ENCODE results near the gene USP48. TPM values are rescaled to one million over a fixed set of nuclear protein-coding genes. Genes with fewer than 3 reads are reported as not detected.

Gene USP48
- total RNA-seq, 2 experiments from 2014 or later: 73.3 to 76.0 TPM

DNA sequence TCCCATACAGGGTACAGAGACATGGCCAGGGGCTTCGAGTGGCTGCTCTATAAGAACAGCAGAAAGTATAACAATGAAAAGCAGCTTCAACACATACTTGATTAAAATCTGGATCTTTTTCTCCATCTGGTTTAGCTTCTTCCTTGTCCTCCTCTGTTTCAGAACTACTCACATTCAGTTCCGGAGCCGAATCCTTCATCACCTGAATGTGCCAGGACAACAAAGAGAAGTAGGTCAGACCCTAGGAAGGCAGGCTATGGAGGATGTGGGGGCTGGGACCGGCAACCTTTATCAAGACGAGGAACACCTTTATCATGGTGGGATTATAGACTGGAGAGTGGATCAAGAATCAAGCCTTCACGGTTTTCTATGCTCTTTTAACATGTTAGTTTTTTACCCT is 81.5 kb downstream of the USP48 start:
- H3K4me3 ChIP-seq (ENCODE audit: low read length): no peak overlapping the region
- no peaks in the 10 kb centered on the region for H3K9me3 Mint-ChIP-seq
- H3K36me3 Mint-ChIP-seq (ENCODE audit: low read depth): peaks cover 90% of the 10 kb centered on the region
- H3K36me3 ChIP-seq (ENCODE audit: insufficient read depth, low read length): peaks cover 63% of the 10 kb centered on the region
- no peaks in the 10 kb centered on the region for H3K4me1 ChIP-seq (ENCODE audit: insufficient read depth, low read length)
- TF ChIP-seq, protein P1, sequence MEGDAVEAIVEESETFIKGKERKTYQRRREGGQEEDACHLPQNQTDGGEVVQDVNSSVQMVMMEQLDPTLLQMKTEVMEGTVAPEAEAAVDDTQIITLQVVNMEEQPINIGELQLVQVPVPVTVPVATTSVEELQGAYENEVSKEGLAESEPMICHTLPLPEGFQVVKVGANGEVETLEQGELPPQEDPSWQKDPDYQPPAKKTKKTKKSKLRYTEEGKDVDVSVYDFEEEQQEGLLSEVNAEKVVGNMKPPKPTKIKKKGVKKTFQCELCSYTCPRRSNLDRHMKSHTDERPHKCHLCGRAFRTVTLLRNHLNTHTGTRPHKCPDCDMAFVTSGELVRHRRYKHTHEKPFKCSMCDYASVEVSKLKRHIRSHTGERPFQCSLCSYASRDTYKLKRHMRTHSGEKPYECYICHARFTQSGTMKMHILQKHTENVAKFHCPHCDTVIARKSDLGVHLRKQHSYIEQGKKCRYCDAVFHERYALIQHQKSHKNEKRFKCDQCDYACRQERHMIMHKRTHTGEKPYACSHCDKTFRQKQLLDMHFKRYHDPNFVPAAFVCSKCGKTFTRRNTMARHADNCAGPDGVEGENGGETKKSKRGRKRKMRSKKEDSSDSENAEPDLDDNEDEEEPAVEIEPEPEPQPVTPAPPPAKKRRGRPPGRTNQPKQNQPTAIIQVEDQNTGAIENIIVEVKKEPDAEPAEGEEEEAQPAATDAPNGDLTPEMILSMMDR (IDR thresholded peaks at IDR 0.05): no peak
- ChIA-PET CTCF (no interaction called here), POLR2A (no interaction called here)
- no peak overlapping the region for H3K27ac Mint-ChIP-seq
- no peak overlapping the region for H3K4me3 Mint-ChIP-seq
- no peaks in the 10 kb centered on the region for H3K27me3 ChIP-seq (ENCODE audit: control insufficient read depth in 1 of 2, insufficient read depth in 2 of 2, low read length in 2 of 2)
- no peak overlapping the region for H3K27ac ChIP-seq (ENCODE audit: low read depth in 1 of 2, low read length in 2 of 2)
- intact Hi-C loops (cut with DNase I, micrococcal nuclease): loop anchor here (5.0 to 10.0 kb wide), 4 partner anchors 81 to 321 kb away; partner anchors contain the start of gene USP48 (in 1 of the 2)
- DNase-seq: no peak
- no peaks in the 10 kb centered on the region for H3K27me3 Mint-ChIP-seq
- H3K9me3 ChIP-seq (ENCODE audit: control insufficient read depth in 1 of 2, insufficient read depth in 1 of 2, low read length in 2 of 2): no peaks in the 10 kb centered on the region
- no peaks in the 10 kb centered on the region for H3K4me1 Mint-ChIP-seq (ENCODE audit: low read depth)
- ATAC-seq (ENCODE audit: poor library complexity): no peak

DNA sequence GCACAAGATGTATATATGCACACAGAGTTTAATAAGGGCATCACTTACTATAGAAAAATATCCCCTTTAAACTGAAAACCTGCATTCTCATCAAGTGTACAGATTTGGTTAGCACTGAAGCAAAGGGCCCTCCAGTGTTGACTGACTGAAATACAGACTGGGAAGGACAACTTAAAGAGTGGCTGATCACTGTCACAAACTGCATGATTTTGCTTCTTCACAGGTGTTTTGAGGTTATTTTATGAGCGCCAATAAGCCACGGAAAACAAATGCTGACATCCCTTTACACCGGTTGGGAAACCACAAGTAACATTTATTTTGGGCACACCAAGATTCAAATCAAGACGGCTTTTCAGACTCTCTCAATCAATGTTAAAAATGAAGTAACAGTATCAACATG is 82.9 kb downstream of the USP48 start:
- TF ChIP-seq, protein P1 (IDR thresholded peaks at IDR 0.05): no peak
- DNase-seq (no peak), ATAC-seq (ENCODE audit: poor library complexity) (no peak)
- intact Hi-C loops (cut with DNase I, micrococcal nuclease): loop anchor here (1.0 to 10.0 kb wide), 5 partner anchors 39 to 322 kb away; partner anchors contain the start of gene USP48 (in 1 of the 2)
- Histone ChIP-seq H3K4me1 (ENCODE audit: insufficient read depth, low read length) (no peaks in the 10 kb centered on the region), H3K9me3 (ENCODE audit: control insufficient read depth in 1 of 2, insufficient read depth in 1 of 2, low read length in 2 of 2) (no peaks in the 10 kb centered on the region), H3K36me3 (ENCODE audit: insufficient read depth, low read length) (peaks cover 56% of the 10 kb centered on the region), H3K4me3 (ENCODE audit: low read length) (no peak overlapping the region), H3K27ac (ENCODE audit: low read depth in 1 of 2, low read length in 2 of 2) (no peak overlapping the region), H3K27me3 (ENCODE audit: control insufficient read depth in 1 of 2, insufficient read depth in 2 of 2, low read length in 2 of 2) (no peaks in the 10 kb centered on the region)
- Mint-ChIP-seq H3K4me3 (no peak overlapping the region), H3K27ac (no peak overlapping the region), H3K9me3 (no peaks in the 10 kb centered on the region), H3K36me3 (ENCODE audit: low read depth) (peaks cover 84% of the 10 kb centered on the region), H3K27me3 (no peaks in the 10 kb centered on the region), H3K4me1 (ENCODE audit: low read depth) (no peaks in the 10 kb centered on the region)
- ChIA-PET POLR2A (no interaction called here), CTCF (no interaction called here)

DNA sequence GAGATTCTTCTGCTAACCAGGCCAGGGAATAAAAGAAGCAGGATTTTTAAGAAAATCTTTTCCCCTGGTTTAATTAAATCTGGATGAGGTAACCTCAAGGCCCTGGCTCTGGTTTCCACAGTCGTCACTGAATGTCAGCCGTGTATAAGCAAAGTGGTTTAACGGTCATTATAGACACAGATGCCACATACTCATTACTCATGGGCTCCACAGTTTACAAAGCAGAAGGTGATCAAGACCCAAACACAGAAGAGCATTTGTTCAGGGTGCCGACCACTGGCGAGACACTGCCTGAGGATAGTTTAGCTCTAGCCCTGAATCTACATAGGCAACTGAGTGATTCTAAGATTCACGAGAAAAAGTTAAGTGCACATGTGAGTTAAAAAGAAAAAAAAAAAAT is 86.0 kb downstream of the USP48 start:
- no peaks in the 10 kb centered on the region for H3K4me1 Mint-ChIP-seq (ENCODE audit: low read depth)
- peaks cover 82% of the 10 kb centered on the region for H3K36me3 Mint-ChIP-seq (ENCODE audit: low read depth)
- H3K36me3 ChIP-seq (ENCODE audit: insufficient read depth, low read length): peaks cover 57% of the 10 kb centered on the region
- TF ChIP-seq, protein P1 (IDR thresholded peaks at IDR 0.05): no peak
- ChIA-PET CTCF (interaction anchor here (0.6 kb wide), 1 partner anchor 179 kb away, joined by 3 read pairs; no protein-coding TSS in a partner anchor), POLR2A (no interaction called here)
- no peak overlapping the region for H3K4me3 Mint-ChIP-seq
- no peak overlapping the region for H3K27ac Mint-ChIP-seq
- DNase-seq (no peak), ATAC-seq (ENCODE audit: poor library complexity) (no peak)
- H3K9me3 Mint-ChIP-seq: no peaks in the 10 kb centered on the region
- no peaks in the 10 kb centered on the region for H3K27me3 Mint-ChIP-seq
- H3K9me3 ChIP-seq (ENCODE audit: control insufficient read depth in 1 of 2, insufficient read depth in 1 of 2, low read length in 2 of 2): no peaks in the 10 kb centered on the region
- intact Hi-C loops (cut with DNase I, micrococcal nuclease): no loop called here
- H3K4me3 ChIP-seq (ENCODE audit: low read length): no peak overlapping the region
- H3K27me3 ChIP-seq (ENCODE audit: control insufficient read depth in 1 of 2, insufficient read depth in 2 of 2, low read length in 2 of 2): no peaks in the 10 kb centered on the region
- no peaks in the 10 kb centered on the region for H3K4me1 ChIP-seq (ENCODE audit: insufficient read depth, low read length)
- H3K27ac ChIP-seq (ENCODE audit: low read depth in 1 of 2, low read length in 2 of 2): no peak overlapping the region

Measured in CD4-positive, alpha-beta T cell (primary cell).